Measurements from ENCODE around the gene PEX3.
"Not testable (repeated sequence)": the region's sequence is repeated elsewhere in the genome, so short reads cannot be mapped to it uniquely, and the experiment has no call there.

Gene PEX3

DNA sequence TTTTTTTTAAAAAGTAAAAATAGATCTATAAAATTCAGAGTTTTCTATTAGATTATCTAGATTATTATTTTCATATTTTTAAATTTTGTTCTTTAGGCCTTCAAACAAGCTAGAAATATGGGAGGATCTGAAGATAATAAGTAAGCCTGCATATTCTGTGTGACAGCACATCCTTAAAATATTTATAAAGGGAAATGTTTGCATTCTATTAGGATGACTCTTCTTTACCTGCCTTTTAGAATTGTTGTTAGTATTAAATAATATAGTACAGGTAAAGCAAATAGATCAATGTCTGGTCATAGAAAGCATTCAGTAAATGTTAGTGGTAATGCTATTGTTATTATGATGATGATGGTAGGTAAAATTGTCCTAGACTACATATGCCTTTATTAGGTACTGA is 17.4 kb downstream of the PEX3 start:
- TF ChIP-seq EZH2phosphoT487 (IDR thresholded peaks at IDR 0.05; ENCODE audit: low read length) = no peak
- no peak for TF ChIP-seq EZH2 (optimal IDR thresholded peaks at IDR 0.05; ENCODE audit: low read depth, low read length)
- TF ChIP-seq, protein P1, sequence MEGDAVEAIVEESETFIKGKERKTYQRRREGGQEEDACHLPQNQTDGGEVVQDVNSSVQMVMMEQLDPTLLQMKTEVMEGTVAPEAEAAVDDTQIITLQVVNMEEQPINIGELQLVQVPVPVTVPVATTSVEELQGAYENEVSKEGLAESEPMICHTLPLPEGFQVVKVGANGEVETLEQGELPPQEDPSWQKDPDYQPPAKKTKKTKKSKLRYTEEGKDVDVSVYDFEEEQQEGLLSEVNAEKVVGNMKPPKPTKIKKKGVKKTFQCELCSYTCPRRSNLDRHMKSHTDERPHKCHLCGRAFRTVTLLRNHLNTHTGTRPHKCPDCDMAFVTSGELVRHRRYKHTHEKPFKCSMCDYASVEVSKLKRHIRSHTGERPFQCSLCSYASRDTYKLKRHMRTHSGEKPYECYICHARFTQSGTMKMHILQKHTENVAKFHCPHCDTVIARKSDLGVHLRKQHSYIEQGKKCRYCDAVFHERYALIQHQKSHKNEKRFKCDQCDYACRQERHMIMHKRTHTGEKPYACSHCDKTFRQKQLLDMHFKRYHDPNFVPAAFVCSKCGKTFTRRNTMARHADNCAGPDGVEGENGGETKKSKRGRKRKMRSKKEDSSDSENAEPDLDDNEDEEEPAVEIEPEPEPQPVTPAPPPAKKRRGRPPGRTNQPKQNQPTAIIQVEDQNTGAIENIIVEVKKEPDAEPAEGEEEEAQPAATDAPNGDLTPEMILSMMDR (IDR thresholded peaks at IDR 0.05; ENCODE audit: low read length) = no peak
- H3K79me2 ChIP-seq (ENCODE audit: low read length) = no peaks in the 10 kb centered on the region
- no peak overlapping the region for H3K4me2 ChIP-seq (ENCODE audit: low read depth, low read length)
- H3K27ac ChIP-seq (ENCODE audit: low read length) = no peak overlapping the region
- H3K27me3 ChIP-seq (replicated peaks; ENCODE audit: insufficient read depth, low read length) = no peaks in the 10 kb centered on the region
- H3K9ac ChIP-seq (ENCODE audit: low read length) = no peak overlapping the region
- no peak overlapping the region for H3K4me3 ChIP-seq (ENCODE audit: low read length)
- H4K20me1 ChIP-seq (ENCODE audit: insufficient read depth, low read length) = no peaks in the 10 kb centered on the region
- H3K36me3 ChIP-seq (replicated peaks; ENCODE audit: insufficient read depth, low read length) = no peaks in the 10 kb centered on the region
- no peaks in the 10 kb centered on the region for H3F3A ChIP-seq (ENCODE audit: insufficient read depth, low read length)
- H3K4me1 ChIP-seq (ENCODE audit: low read length) = no peaks in the 10 kb centered on the region
- no peaks in the 10 kb centered on the region for H3K9me2 ChIP-seq (replicated peaks; ENCODE audit: insufficient read depth, low read length)
- no peaks in the 10 kb centered on the region for H3K9me3 ChIP-seq (replicated peaks; ENCODE audit: insufficient read depth, low read length)
- no peak overlapping the region for H2AFZ ChIP-seq (ENCODE audit: low read length)
- DNase-seq = no peak

DNA sequence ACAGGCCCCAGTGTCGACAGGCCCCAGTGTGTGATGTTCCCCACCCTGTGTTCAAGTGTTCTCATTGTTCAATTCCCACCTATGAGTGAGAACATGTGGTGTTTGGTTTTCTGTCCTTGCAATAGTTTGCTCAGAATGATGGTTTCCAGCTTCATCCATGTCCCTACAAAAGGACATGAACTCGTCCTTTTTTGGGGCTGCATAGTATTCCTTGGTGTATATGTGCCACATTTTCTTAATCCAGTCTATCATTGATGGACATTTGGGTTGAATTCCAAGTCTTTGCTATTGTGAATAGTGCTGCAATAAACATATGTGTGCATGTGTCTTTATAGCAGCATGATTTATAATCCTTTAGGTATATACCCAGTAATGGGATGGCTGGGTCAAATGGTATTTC is 18.2 kb downstream of the PEX3 start:
- H3K36me3 ChIP-seq (replicated peaks; ENCODE audit: insufficient read depth, low read length); H2AFZ ChIP-seq (ENCODE audit: low read length); DNase-seq; H3K9me3 ChIP-seq (replicated peaks; ENCODE audit: insufficient read depth, low read length); H3K27ac ChIP-seq (ENCODE audit: low read length); H3K4me2 ChIP-seq (ENCODE audit: low read depth, low read length); H3K27me3 ChIP-seq (replicated peaks; ENCODE audit: insufficient read depth, low read length); H3K9ac ChIP-seq (ENCODE audit: low read length); H3F3A ChIP-seq (ENCODE audit: insufficient read depth, low read length); H3K4me3 ChIP-seq (ENCODE audit: low read length); H3K9me2 ChIP-seq (replicated peaks; ENCODE audit: insufficient read depth, low read length); H3K4me1 ChIP-seq (ENCODE audit: low read length); H4K20me1 ChIP-seq (ENCODE audit: insufficient read depth, low read length); H3K79me2 ChIP-seq (ENCODE audit: low read length): not testable (repeated sequence)

DNA sequence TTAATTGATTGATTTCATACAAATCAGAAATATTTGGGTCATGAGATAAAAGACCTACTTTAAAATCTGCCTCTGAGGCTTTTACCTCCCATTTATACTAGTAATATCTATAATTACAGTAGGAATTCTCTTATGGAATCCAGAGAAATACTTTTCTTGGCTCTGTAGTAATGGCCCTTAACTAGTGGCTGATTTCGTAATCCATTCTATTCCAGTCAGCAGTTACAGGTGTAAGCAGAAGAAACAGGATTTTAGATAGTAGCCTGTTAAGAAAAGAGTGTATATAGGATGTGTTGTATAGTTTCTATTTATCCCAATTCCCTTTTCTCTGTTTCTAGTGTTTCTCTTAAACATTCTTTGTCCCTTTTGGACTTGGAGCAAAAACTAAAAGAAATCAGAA is 21.2 kb downstream of the PEX3 start:
- H3K4me3 ChIP-seq (ENCODE audit: low read length) = no peak overlapping the region
- no peaks in the 10 kb centered on the region for H3K9me3 ChIP-seq (replicated peaks; ENCODE audit: insufficient read depth, low read length)
- H3K9me2 ChIP-seq (replicated peaks; ENCODE audit: insufficient read depth, low read length) = no peaks in the 10 kb centered on the region
- no peak overlapping the region for H3K4me2 ChIP-seq (ENCODE audit: low read depth, low read length)
- H3K27ac ChIP-seq (ENCODE audit: low read length) = no peak overlapping the region
- H3K79me2 ChIP-seq (ENCODE audit: low read length) = no peaks in the 10 kb centered on the region
- TF ChIP-seq, protein P1 (IDR thresholded peaks at IDR 0.05; ENCODE audit: low read length) = no peak
- no peak for TF ChIP-seq EZH2 (optimal IDR thresholded peaks at IDR 0.05; ENCODE audit: low read depth, low read length)
- TF ChIP-seq EZH2phosphoT487 (IDR thresholded peaks at IDR 0.05; ENCODE audit: low read length) = no peak
- no peaks in the 10 kb centered on the region for H3K36me3 ChIP-seq (replicated peaks; ENCODE audit: insufficient read depth, low read length)
- H3K9ac ChIP-seq (ENCODE audit: low read length) = no peak overlapping the region
- no peaks in the 10 kb centered on the region for H4K20me1 ChIP-seq (ENCODE audit: insufficient read depth, low read length)
- H3K4me1 ChIP-seq (ENCODE audit: low read length) = no peaks in the 10 kb centered on the region
- no peak overlapping the region for H2AFZ ChIP-seq (ENCODE audit: low read length)
- no peaks in the 10 kb centered on the region for H3K27me3 ChIP-seq (replicated peaks; ENCODE audit: insufficient read depth, low read length)
- no peaks in the 10 kb centered on the region for H3F3A ChIP-seq (ENCODE audit: insufficient read depth, low read length)
- DNase-seq = no peak

DNA sequence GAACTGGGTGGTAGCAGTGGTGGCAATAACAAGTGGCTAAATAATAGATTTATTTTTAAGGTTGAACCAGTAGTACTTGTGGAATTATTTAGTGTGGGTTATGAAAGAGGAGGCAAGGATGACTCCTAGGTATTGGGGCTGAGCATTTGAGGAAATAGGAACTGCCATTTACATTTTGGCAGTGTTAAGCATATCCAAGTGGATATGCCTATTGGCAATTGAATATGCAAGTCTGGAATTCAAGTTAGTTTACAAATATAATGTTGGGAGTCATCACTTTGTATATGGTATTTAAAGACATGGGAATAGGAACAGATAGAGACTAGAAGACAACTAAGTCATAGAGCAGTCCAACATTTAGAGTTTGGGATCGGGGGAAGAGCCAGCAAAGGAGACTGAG is 25.9 kb downstream of the PEX3 start:
- no peak for DNase-seq
- H3F3A ChIP-seq (ENCODE audit: insufficient read depth, low read length) = no peaks in the 10 kb centered on the region
- no peaks in the 10 kb centered on the region for H3K36me3 ChIP-seq (replicated peaks; ENCODE audit: insufficient read depth, low read length)
- H3K4me3 ChIP-seq (ENCODE audit: low read length) = no peak overlapping the region
- no peaks in the 10 kb centered on the region for H3K9me2 ChIP-seq (replicated peaks; ENCODE audit: insufficient read depth, low read length)
- no peaks in the 10 kb centered on the region for H3K9me3 ChIP-seq (replicated peaks; ENCODE audit: insufficient read depth, low read length)
- TF ChIP-seq EZH2 (optimal IDR thresholded peaks at IDR 0.05; ENCODE audit: low read depth, low read length) (no peak), EZH2phosphoT487 (IDR thresholded peaks at IDR 0.05; ENCODE audit: low read length) (no peak)
- TF ChIP-seq, protein P1 (IDR thresholded peaks at IDR 0.05; ENCODE audit: low read length) = no peak
- H3K4me2 ChIP-seq (ENCODE audit: low read depth, low read length) = no peak overlapping the region
- no peaks in the 10 kb centered on the region for H4K20me1 ChIP-seq (ENCODE audit: insufficient read depth, low read length)
- H3K79me2 ChIP-seq (ENCODE audit: low read length) = no peaks in the 10 kb centered on the region
- H3K4me1 ChIP-seq (ENCODE audit: low read length) = no peaks in the 10 kb centered on the region
- no peaks in the 10 kb centered on the region for H3K27me3 ChIP-seq (replicated peaks; ENCODE audit: insufficient read depth, low read length)
- H3K27ac ChIP-seq (ENCODE audit: low read length) = no peak overlapping the region
- H3K9ac ChIP-seq (ENCODE audit: low read length) = no peak overlapping the region
- H2AFZ ChIP-seq (ENCODE audit: low read length) = no peak overlapping the region

All from MM.1S (cell line).